ENCODE measurements around the gene NOD2. TPM values are rescaled to one million over a fixed set of nuclear protein-coding genes. Genes with fewer than 3 reads are reported as not detected.
A peak's percentile ranks its signal among the peaks of the same experiment; 100 is the strongest.

NOD2 gene
- total and polyA plus RNA-seq, 2 of the 13 experiments (the other 11 are each of a cell fraction or from before 2014, with no cell fraction given) = 0.27 to 0.81 TPM

DNA sequence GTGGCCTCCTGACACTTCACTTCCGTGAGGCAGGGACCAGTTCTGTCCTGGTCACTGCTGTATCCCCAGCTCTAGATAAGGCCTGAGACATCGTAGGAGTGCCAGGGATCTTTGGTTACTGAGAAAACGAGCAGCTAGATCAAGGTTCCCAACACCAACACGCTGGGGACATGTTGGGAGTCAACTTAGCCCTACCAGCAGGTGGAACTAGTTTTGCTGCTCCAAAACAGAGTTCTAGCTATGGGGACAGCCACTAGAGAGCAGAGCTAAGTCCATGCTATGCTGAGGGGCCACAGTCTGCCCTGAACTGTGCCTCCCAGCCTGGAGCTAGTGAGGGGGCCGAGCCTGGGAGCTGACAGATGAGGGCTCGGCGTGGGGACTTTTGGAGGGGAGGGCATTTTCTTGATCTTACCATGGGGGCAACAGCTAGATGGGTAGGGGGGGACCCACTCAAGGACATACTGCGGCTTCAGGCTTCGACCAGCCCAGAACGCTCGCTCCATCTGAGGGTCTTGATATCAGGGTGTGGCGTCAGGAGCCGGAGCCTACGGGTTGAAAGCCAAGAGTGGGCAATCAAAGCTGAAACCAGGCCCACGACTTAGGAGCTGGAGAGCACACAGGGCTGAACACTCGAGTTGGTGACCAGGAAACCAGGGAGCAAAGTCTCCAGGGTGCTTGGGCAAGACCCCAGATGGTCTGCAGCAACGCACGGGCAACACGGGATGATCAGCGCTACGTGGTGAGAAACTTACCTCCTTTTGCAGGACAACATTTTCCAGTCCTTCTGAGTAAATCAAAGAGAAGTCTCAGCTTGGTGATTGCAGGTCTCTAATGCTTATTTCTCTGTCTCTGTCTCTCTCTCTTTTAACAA, 25.7 kb upstream of the NOD2 start (continued):
- TF ChIP-seq ZNF687 (CRISPR knock-in tag; IDR thresholded peaks at IDR 0.05) = peak; percentile 52
- TF ChIP-seq ZNF775 (CRISPR knock-in tag; IDR thresholded peaks at IDR 0.05; ENCODE audit: borderline replicate concordance) = no peak
- no peak for TF ChIP-seq TEF (CRISPR knock-in tag; IDR thresholded peaks at IDR 0.05)
- no peak for TF ChIP-seq ZBTB10 (CRISPR knock-in tag; IDR thresholded peaks at IDR 0.05; ENCODE audit: borderline replicate concordance)
- TF ChIP-seq ZNF121 (CRISPR knock-in tag; IDR thresholded peaks at IDR 0.05) = 0 out of 2 replicates have a peak, but pooled peaks have one; percentile 20
- TF ChIP-seq SNAPC2 (CRISPR knock-in tag; IDR thresholded peaks at IDR 0.05) = no peak
- TF ChIP-seq, protein P1, sequence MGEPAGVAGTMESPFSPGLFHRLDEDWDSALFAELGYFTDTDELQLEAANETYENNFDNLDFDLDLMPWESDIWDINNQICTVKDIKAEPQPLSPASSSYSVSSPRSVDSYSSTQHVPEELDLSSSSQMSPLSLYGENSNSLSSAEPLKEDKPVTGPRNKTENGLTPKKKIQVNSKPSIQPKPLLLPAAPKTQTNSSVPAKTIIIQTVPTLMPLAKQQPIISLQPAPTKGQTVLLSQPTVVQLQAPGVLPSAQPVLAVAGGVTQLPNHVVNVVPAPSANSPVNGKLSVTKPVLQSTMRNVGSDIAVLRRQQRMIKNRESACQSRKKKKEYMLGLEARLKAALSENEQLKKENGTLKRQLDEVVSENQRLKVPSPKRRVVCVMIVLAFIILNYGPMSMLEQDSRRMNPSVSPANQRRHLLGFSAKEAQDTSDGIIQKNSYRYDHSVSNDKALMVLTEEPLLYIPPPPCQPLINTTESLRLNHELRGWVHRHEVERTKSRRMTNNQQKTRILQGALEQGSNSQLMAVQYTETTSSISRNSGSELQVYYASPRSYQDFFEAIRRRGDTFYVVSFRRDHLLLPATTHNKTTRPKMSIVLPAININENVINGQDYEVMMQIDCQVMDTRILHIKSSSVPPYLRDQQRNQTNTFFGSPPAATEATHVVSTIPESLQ (CRISPR knock-in tag; conservative IDR thresholded peaks at IDR 0.05) = no peak
- TF ChIP-seq HOXA9 (CRISPR knock-in tag; IDR thresholded peaks at IDR 0.05; ENCODE audit: borderline replicate concordance) = no peak
- TF ChIP-seq ZNF704 (CRISPR knock-in tag; IDR thresholded peaks at IDR 0.05; ENCODE audit: borderline replicate concordance) = no peak
- TF ChIP-seq ZNF510 (CRISPR knock-in tag; IDR thresholded peaks at IDR 0.05; ENCODE audit: low read depth) = no peak
- TF ChIP-seq, protein P2, sequence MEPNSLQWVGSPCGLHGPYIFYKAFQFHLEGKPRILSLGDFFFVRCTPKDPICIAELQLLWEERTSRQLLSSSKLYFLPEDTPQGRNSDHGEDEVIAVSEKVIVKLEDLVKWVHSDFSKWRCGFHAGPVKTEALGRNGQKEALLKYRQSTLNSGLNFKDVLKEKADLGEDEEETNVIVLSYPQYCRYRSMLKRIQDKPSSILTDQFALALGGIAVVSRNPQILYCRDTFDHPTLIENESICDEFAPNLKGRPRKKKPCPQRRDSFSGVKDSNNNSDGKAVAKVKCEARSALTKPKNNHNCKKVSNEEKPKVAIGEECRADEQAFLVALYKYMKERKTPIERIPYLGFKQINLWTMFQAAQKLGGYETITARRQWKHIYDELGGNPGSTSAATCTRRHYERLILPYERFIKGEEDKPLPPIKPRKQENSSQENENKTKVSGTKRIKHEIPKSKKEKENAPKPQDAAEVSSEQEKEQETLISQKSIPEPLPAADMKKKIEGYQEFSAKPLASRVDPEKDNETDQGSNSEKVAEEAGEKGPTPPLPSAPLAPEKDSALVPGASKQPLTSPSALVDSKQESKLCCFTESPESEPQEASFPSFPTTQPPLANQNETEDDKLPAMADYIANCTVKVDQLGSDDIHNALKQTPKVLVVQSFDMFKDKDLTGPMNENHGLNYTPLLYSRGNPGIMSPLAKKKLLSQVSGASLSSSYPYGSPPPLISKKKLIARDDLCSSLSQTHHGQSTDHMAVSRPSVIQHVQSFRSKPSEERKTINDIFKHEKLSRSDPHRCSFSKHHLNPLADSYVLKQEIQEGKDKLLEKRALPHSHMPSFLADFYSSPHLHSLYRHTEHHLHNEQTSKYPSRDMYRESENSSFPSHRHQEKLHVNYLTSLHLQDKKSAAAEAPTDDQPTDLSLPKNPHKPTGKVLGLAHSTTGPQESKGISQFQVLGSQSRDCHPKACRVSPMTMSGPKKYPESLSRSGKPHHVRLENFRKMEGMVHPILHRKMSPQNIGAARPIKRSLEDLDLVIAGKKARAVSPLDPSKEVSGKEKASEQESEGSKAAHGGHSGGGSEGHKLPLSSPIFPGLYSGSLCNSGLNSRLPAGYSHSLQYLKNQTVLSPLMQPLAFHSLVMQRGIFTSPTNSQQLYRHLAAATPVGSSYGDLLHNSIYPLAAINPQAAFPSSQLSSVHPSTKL (CRISPR knock-in tag; IDR thresholded peaks at IDR 0.05) = no peak; the same call in 1 of the 2 replicates

Data from HepG2 (cell line).